ENCODE results near the gene MDK. TPM values are rescaled to one million over a fixed set of nuclear protein-coding genes. Genes with fewer than 3 reads are reported as not detected.

Gene MDK
- total and polyA plus RNA-seq, 2 donors from 2014 or later: 26.3 to 38.3 TPM

GRCh38 chr11:46383404-46383758 is 1.9 kb downstream of the MDK start:
- intact Hi-C loops (cut with DNase I): loop anchor here (10.0 kb wide), 1 partner anchor 151 kb away; no protein-coding TSS in a partner anchor
- Histone ChIP-seq H3K27me3 (ENCODE audit: control insufficient read depth, insufficient read depth, low read length) (no peaks in the 10 kb centered on the region), H3K27ac (ENCODE audit: low read depth in 2 of 2, low read length in 2 of 2) (no peak overlapping the region), H3K9ac (ENCODE audit: low read length in 3 of 3) (no peak overlapping the region), H3K4me3 (ENCODE audit: low read length in 3 of 3) (no peak overlapping the region), H3K4me1 (ENCODE audit: control insufficient read depth in 2 of 3, insufficient read depth in 2 of 3, low read depth in 1 of 3, low read length in 3 of 3) (peaks cover 0 to 8% (median 4%) of the 10 kb centered on the region in 3 donors), H3K9me3 (ENCODE audit: control insufficient read depth in 2 of 3, insufficient read depth in 1 of 3, low read length in 3 of 3) (no peaks in the 10 kb centered on the region), H3K36me3 (ENCODE audit: control insufficient read depth in 2 of 3, insufficient read depth in 3 of 3, low read length in 3 of 3) (no peaks in the 10 kb centered on the region)
- FAIRE-seq (no peak), DNase-seq (no peak)
- TF ChIP-seq, protein P1, sequence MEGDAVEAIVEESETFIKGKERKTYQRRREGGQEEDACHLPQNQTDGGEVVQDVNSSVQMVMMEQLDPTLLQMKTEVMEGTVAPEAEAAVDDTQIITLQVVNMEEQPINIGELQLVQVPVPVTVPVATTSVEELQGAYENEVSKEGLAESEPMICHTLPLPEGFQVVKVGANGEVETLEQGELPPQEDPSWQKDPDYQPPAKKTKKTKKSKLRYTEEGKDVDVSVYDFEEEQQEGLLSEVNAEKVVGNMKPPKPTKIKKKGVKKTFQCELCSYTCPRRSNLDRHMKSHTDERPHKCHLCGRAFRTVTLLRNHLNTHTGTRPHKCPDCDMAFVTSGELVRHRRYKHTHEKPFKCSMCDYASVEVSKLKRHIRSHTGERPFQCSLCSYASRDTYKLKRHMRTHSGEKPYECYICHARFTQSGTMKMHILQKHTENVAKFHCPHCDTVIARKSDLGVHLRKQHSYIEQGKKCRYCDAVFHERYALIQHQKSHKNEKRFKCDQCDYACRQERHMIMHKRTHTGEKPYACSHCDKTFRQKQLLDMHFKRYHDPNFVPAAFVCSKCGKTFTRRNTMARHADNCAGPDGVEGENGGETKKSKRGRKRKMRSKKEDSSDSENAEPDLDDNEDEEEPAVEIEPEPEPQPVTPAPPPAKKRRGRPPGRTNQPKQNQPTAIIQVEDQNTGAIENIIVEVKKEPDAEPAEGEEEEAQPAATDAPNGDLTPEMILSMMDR (IDR thresholded peaks at IDR 0.05; ENCODE audit: borderline replicate concordance, extremely low read depth, insufficient read depth): no peak

GRCh38 chr11:46383974-46384701 is 2.7 kb downstream of the MDK start:
- no peak for FAIRE-seq

DNA sequence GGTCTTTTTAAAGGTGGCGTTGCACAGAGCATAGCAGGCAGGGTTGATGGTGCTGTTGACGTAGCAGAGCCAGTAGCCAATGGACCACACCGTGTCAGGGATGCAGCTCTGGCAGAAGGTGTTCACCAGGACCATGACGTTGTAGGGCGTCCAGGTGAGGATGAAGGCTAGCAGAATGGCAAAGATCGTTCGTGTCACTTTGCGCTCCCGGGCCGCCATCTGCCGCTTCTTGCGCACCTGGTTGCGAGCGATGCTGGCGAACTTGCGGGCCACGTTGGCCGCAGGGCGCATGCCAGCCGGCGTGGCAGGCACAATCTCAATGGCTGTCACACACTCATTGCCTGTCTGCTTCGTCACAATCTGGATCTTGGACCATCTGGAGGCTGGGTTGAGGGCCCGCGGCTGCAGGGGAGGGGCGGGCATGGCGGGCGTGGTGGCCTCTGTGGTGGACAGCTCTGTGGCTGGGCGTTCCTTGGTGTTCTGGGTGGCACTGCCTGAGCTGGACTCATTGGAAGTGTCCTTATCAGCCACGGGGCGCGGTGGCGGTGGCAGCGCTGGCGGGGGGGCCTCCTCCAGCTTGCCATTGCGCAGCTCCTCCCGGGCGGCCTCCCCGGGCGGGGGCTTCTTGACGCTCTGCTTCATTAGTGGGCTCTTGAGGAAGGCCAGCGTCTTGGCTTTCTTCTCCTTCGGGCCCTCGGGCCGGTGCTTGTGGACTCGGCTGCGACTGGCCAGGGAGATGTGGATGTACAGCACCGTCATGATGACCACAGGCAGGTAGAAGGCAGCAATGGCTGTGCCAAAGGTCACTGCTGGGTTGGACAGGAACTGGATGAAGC is 3.9 kb downstream of the MDK start:
- intact Hi-C loops (cut with DNase I): loop anchor here (10.0 kb wide), 1 partner anchor 149 kb away; no protein-coding TSS in a partner anchor
- peaks cover 8% of the 10 kb centered on the region for H3K27me3 ChIP-seq (ENCODE audit: control insufficient read depth, insufficient read depth, low read length)
- TF ChIP-seq, protein P1 (IDR thresholded peaks at IDR 0.05; ENCODE audit: borderline replicate concordance, extremely low read depth, insufficient read depth): no peak
- H3K9me3 ChIP-seq (ENCODE audit: control insufficient read depth in 2 of 3, insufficient read depth in 1 of 3, low read length in 3 of 3): no peaks in the 10 kb centered on the region
- H3K36me3 ChIP-seq (ENCODE audit: control insufficient read depth in 2 of 3, insufficient read depth in 3 of 3, low read length in 3 of 3): no peaks in the 10 kb centered on the region
- peaks cover 0 to 16% (median 7%) of the 10 kb centered on the region in 3 donors for H3K4me1 ChIP-seq (ENCODE audit: control insufficient read depth in 2 of 3, insufficient read depth in 2 of 3, low read depth in 1 of 3, low read length in 3 of 3)
- no peak overlapping the region for H3K4me3 ChIP-seq (ENCODE audit: low read length in 3 of 3)
- DNase-seq (peak in 2 of 5 donors; percentile 45 to 67), FAIRE-seq (no peak)
- no peak overlapping the region for H3K27ac ChIP-seq (ENCODE audit: low read depth in 2 of 2, low read length in 2 of 2)
- H3K9ac ChIP-seq (ENCODE audit: low read length in 3 of 3): no peak overlapping the region

More at GRCh38 chr11:46383974-46384701, 2.7 kb downstream of the MDK start:
- DNase-seq: peak in 2 of 5 donors; percentile 45 to 50
- peaks cover 3% of the 10 kb centered on the region for H3K27me3 ChIP-seq (ENCODE audit: control insufficient read depth, insufficient read depth, low read length)
- intact Hi-C loops (cut with DNase I): loop anchor here (10.0 kb wide), 1 partner anchor 151 kb away; no protein-coding TSS in a partner anchor
- no peak overlapping the region for H3K27ac ChIP-seq (ENCODE audit: low read depth in 2 of 2, low read length in 2 of 2)
- peaks cover 0 to 8% (median 4%) of the 10 kb centered on the region in 3 donors for H3K4me1 ChIP-seq (ENCODE audit: control insufficient read depth in 2 of 3, insufficient read depth in 2 of 3, low read depth in 1 of 3, low read length in 3 of 3)
- TF ChIP-seq, protein P1 (IDR thresholded peaks at IDR 0.05; ENCODE audit: borderline replicate concordance, extremely low read depth, insufficient read depth): no peak
- no peak overlapping the region for H3K4me3 ChIP-seq (ENCODE audit: low read length in 3 of 3)
- H3K9me3 ChIP-seq (ENCODE audit: control insufficient read depth in 2 of 3, insufficient read depth in 1 of 3, low read length in 3 of 3): no peaks in the 10 kb centered on the region
- H3K36me3 ChIP-seq (ENCODE audit: control insufficient read depth in 2 of 3, insufficient read depth in 3 of 3, low read length in 3 of 3): no peaks in the 10 kb centered on the region
- no peak overlapping the region for H3K9ac ChIP-seq (ENCODE audit: low read length in 3 of 3)

Data from kidney (tissue), 14 donors.